Activated CD8-positive, alpha-beta T cell treated with anti-CD3 and anti-CD28 coated beads for 36 hours (primary cell): ENCODE data around the gene NFKB1. TPM values are rescaled to one million over a fixed set of nuclear protein-coding genes. Genes with fewer than 3 reads are reported as not detected.

Source experiments
- ATAC-seq: fragments of 200-7000 bp; cut with Tn5 transposase; one replicate; pipeline ENCODE4 v1.10.0; 2021; ENCODE audit warnings: mild to moderate bottlenecking, moderate library complexity
- CTCF ChIA-PET: fragments of 350-600 bp; sonication (Branson Sonifier 250); formaldehyde crosslinking; loops from one replicate; lab custom pipeline; 2021; ENCODE audit warnings: antibody characterized with exemption; lab: Charles Lee
- POLR2A ChIA-PET: fragments of 350-600 bp; sonication (Branson Sonifier 250); formaldehyde crosslinking; loops from one replicate; lab custom pipeline; 2021; ENCODE audit warnings: antibody characterized with exemption; lab: Charles Lee
- DNase-seq: peaks from one replicate; pipeline ENCODE4 v3.0.0-alpha.2; 2020
- H3K27ac Mint-ChIP-seq: one replicate; pipeline ENCODE4 v1.8.0; 2021; ENCODE audit warnings: mild to moderate bottlenecking, mixed read lengths
- H3K27me3 Mint-ChIP-seq: one replicate; pipeline ENCODE4 v1.8.0; 2021; ENCODE audit warnings: mixed read lengths
- H3K36me3 Mint-ChIP-seq: one replicate; pipeline ENCODE4 v1.8.0; 2021; ENCODE audit warnings: low read depth, mixed read lengths
- H3K4me1 Mint-ChIP-seq: one replicate; pipeline ENCODE4 v1.8.0; 2021; ENCODE audit warnings: low read depth, mixed read lengths
- H3K4me3 Mint-ChIP-seq: one replicate; pipeline ENCODE4 v1.8.0; 2021; ENCODE audit warnings: mild to moderate bottlenecking, moderate library complexity, mixed read lengths
- H3K9me3 Mint-ChIP-seq: one replicate; pipeline ENCODE4 v1.8.0; 2021; ENCODE audit warnings: mixed read lengths
- CTCF ChIP-seq: fragments of 200-600 bp; IDR thresholded peaks from one replicate; pipeline ENCODE4 v1.8.0; 2022; ENCODE audit warnings: antibody characterized with exemption, mild to moderate bottlenecking
- intact Hi-C: fragments of 100-400 bp; cut with micrococcal nuclease; formaldehyde crosslinking; loops from one replicate; pipeline ENCODE4 v1.10.0; 2022
- total RNA-seq, 2 experiments: library from RNA; stranded (reverse); gene quantifications; one replicate each; pipeline ENCODE4 v1.2.3, GENCODE V29; 2021

The NFKB1 gene
- total RNA-seq, 2 experiments from 2014 or later, result 224 to 230 TPM

GRCh38 chr4:102506523-102506922 is 5.4 kb downstream of the NFKB1 start:
- no peak for ATAC-seq
- Mint-ChIP-seq H3K27me3 (no peaks in the 10 kb centered on the region), H3K27ac (peak overlapping the region; percentile 45), H3K4me1 (peaks cover 58% of the 10 kb centered on the region), H3K36me3 (peaks cover 73% of the 10 kb centered on the region), H3K4me3 (peak overlapping the region; percentile 37), H3K9me3 (no peaks in the 10 kb centered on the region)
- DNase-seq, result no peak
- ChIA-PET POLR2A (no interaction called here), CTCF (interaction anchor here (1.1 kb wide), 1 partner anchor 121 kb away, joined by 4 read pairs; no protein-coding TSS in a partner anchor)
- no peak for TF ChIP-seq CTCF
- intact Hi-C loops, result no loop called here

GRCh38 chr4:102511830-102512605 is 10.9 kb downstream of the NFKB1 start:
- ChIA-PET POLR2A (interaction anchor here (0.7 to 2.0 kb wide), 4 partner anchors 8 to 86 kb away, joined by 3 to 13 read pairs (median 5); partner anchors contain the start of gene NFKB1), CTCF (interaction anchor here (1.1 to 1.6 kb wide), 4 partner anchors 12 to 99 kb away, joined by 3 to 6 read pairs (median 4); no protein-coding TSS in a partner anchor)
- H3K9me3 Mint-ChIP-seq, result peaks cover 10% of the 10 kb centered on the region
- H3K27ac Mint-ChIP-seq, result peak overlapping the region; percentile 33
- H3K36me3 Mint-ChIP-seq, result peaks cover 82% of the 10 kb centered on the region
- H3K27me3 Mint-ChIP-seq, result no peaks in the 10 kb centered on the region
- intact Hi-C loops, result no loop called here
- H3K4me1 Mint-ChIP-seq, result peaks cover 75% of the 10 kb centered on the region
- DNase-seq (no peak), ATAC-seq (no peak)
- TF ChIP-seq CTCF, result no peak
- H3K4me3 Mint-ChIP-seq, result no peak overlapping the region

GRCh38 chr4:102514298-102514964 is 13.3 kb downstream of the NFKB1 start:
- no peak for ATAC-seq
- H3K4me1 Mint-ChIP-seq, result peaks cover 73% of the 10 kb centered on the region
- ChIA-PET CTCF (no interaction called here), POLR2A (no interaction called here)
- intact Hi-C loops, result no loop called here
- peaks cover 10% of the 10 kb centered on the region for H3K9me3 Mint-ChIP-seq
- peaks cover 77% of the 10 kb centered on the region for H3K36me3 Mint-ChIP-seq
- no peak for DNase-seq
- no peak for TF ChIP-seq CTCF
- H3K27me3 Mint-ChIP-seq, result no peaks in the 10 kb centered on the region
- no peak overlapping the region for H3K4me3 Mint-ChIP-seq
- H3K27ac Mint-ChIP-seq, result peak overlapping the region; percentile 65

GRCh38 chr4:102517753-102518152 is 16.6 kb downstream of the NFKB1 start:
- DNase-seq (no peak), ATAC-seq (no peak)
- H3K4me3 Mint-ChIP-seq, result no peak overlapping the region
- intact Hi-C loops, result no loop called here
- no peak for TF ChIP-seq CTCF
- ChIA-PET CTCF (interaction anchor here (0.6 to 2.3 kb wide), 3 partner anchors 19 to 95 kb away, joined by 3 to 9 read pairs (median 5); no protein-coding TSS in a partner anchor), POLR2A (no interaction called here)
- H3K27me3 Mint-ChIP-seq, result no peaks in the 10 kb centered on the region
- peaks cover 10% of the 10 kb centered on the region for H3K9me3 Mint-ChIP-seq
- H3K36me3 Mint-ChIP-seq, result peaks cover 57% of the 10 kb centered on the region
- H3K27ac Mint-ChIP-seq, result peak overlapping the region; percentile 43
- H3K4me1 Mint-ChIP-seq, result peaks cover 78% of the 10 kb centered on the region
